Testis (tissue), 2 donors: ENCODE data around the gene STARD13.

Source experiments
- POLR2A ChIP-seq: fragments of 450-650 bp; IDR thresholded peaks from one replicate; pipeline ENCODE4 v1.6.1; 2017; ENCODE audit warnings: antibody characterized with exemption, mild to moderate bottlenecking, moderate library complexity
- TF ChIP-seq, protein P1 (sequence below), 3 experiments: fragments of 450-650 bp in 2 of 3; fragments of 200-600 bp in 1 of 3; sonication (generic) in 1 of 3; IDR thresholded peaks; one replicate each; pipeline ENCODE4 v1.5.1; 2016 to 2019; ENCODE audit warnings: antibody characterized with exemption in 3 of 3, mild to moderate bottlenecking in 2 of 3, moderate library complexity in 1 of 3

DNA sequence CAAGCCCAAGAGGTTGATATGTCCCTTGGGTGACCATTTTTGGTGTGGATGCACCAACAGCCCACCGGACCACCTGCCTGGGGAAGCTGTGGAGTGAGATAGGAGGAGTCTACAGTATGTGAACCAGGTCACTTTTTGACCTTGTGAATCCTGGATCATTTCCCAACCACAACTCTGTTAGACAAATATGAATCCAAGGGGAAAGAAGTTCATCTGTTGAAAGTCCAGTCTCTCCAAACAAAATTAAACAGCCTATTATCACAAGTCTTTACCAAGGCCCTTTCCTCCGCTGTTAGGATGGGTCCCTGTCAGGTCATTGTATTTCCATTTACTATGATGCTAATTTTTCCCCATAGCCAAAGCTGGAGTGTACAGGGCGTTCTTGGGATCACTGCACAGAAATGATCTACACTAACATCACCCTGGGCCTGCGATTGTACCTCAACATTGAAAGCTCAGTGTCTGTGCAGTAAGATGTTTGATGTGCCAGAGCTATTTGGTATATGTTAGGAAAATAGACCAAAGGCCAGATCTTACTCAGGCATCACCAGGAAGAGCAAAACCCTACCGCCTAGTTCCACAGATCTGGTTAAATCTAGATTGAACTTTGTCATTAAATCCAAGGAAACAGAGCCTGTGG, 117.1 kb downstream of the STARD13 start:
- TF ChIP-seq, protein P1, sequence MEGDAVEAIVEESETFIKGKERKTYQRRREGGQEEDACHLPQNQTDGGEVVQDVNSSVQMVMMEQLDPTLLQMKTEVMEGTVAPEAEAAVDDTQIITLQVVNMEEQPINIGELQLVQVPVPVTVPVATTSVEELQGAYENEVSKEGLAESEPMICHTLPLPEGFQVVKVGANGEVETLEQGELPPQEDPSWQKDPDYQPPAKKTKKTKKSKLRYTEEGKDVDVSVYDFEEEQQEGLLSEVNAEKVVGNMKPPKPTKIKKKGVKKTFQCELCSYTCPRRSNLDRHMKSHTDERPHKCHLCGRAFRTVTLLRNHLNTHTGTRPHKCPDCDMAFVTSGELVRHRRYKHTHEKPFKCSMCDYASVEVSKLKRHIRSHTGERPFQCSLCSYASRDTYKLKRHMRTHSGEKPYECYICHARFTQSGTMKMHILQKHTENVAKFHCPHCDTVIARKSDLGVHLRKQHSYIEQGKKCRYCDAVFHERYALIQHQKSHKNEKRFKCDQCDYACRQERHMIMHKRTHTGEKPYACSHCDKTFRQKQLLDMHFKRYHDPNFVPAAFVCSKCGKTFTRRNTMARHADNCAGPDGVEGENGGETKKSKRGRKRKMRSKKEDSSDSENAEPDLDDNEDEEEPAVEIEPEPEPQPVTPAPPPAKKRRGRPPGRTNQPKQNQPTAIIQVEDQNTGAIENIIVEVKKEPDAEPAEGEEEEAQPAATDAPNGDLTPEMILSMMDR (IDR thresholded peaks at IDR 0.05), result no peak
- no peak for TF ChIP-seq POLR2A
